ENCODE results near the gene TM9SF3. TPM values are rescaled to one million over a fixed set of nuclear protein-coding genes. Genes with fewer than 3 reads are reported as not detected.

The TM9SF3 gene
- polyA plus RNA-seq, 2 of the 4 experiments (the other 2 are of a cell fraction), result 92.9 to 138 TPM

- DNase-seq (ENCODE audit: low read depth in 1 of 2, low spot score in 1 of 2), result no peak
- Histone ChIP-seq H3K27ac (no peak overlapping the region), H3K4me1 (peaks cover under 1% of the 10 kb centered on the region; the same call in 1 of the 3 replicates), H3K4me3 (no peak overlapping the region), H3K4me2 (no peak overlapping the region), H3K9me3 (no peaks in the 10 kb centered on the region)
- no peak for ATAC-seq
- TF ChIP-seq HDAC2 (IDR thresholded peaks at IDR 0.05), result no peak
- no peak for TF ChIP-seq E2F6 (IDR thresholded peaks at IDR 0.05; ENCODE audit: borderline replicate concordance, low read depth)
- no peak for TF ChIP-seq SREBF2 (IDR thresholded peaks at IDR 0.05)
- TF ChIP-seq MYC (IDR thresholded peaks at IDR 0.05; ENCODE audit: borderline replicate concordance, low read length), result no peak
- TF ChIP-seq PBX3 (IDR thresholded peaks at IDR 0.05), result no peak
- TF ChIP-seq FOXS1 (CRISPR knock-in tag; IDR thresholded peaks at IDR 0.05), result no peak
- no peak for TF ChIP-seq CHD4 (IDR thresholded peaks at IDR 0.05; ENCODE audit: borderline replicate concordance)
- TF ChIP-seq NPAS2 (CRISPR knock-in tag; IDR thresholded peaks at IDR 0.05; ENCODE audit: borderline replicate concordance), result no peak
- TF ChIP-seq JUN (IDR thresholded peaks at IDR 0.05), result no peak
- TF ChIP-seq RAD21 (conservative IDR thresholded peaks at IDR 0.05 in 1 of 2, IDR thresholded peaks at IDR 0.05 in 1 of 2), result no peak
- POLR2A ChIA-PET, result no interaction called here
- FAIRE-seq, result no peak
- 31% methylated on average over 3 of the region's 3 CpGs for WGBS (ENCODE audit: missing lambda C conversion rate)
- CTCF ChIA-PET, result interaction anchor here (1.9 to 7.5 kb wide), 6 partner anchors 8 to 134 kb away, joined by 4 to 62 read pairs (median 26); no protein-coding TSS in a partner anchor
Measured at GRCh38 chr10:96509017-96509641, 77.7 kb downstream of the TM9SF3 start.

- Histone ChIP-seq H3K4me3 (no peak overlapping the region), H3K4me1 (no peaks in the 10 kb centered on the region), H3K27ac (no peak overlapping the region), H3K4me2 (no peak overlapping the region), H3K9me3 (no peaks in the 10 kb centered on the region)
- FAIRE-seq (no peak), ATAC-seq (no peak), DNase-seq (ENCODE audit: low read depth in 1 of 2, low spot score in 1 of 2) (no peak)
- CTCF ChIA-PET, result interaction anchor here (2.9 kb wide), 1 partner anchor 132 kb away, joined by 9 read pairs; no protein-coding TSS in a partner anchor
- WGBS (ENCODE audit: missing lambda C conversion rate), result 50% methylated on average over 2 of the region's 2 CpGs
- POLR2A ChIA-PET, result no interaction called here
- TF ChIP-seq HMGXB4 (CRISPR knock-in tag; IDR thresholded peaks at IDR 0.05; ENCODE audit: borderline replicate concordance) (no peak), ZFP36 (IDR thresholded peaks at IDR 0.05; ENCODE audit: borderline replicate concordance, partially characterized antibody) (no peak), CHD4 (IDR thresholded peaks at IDR 0.05; ENCODE audit: borderline replicate concordance) (no peak), EP300 (IDR thresholded peaks at IDR 0.05) (no peak), BHLHE40 (IDR thresholded peaks at IDR 0.05; ENCODE audit: low read depth, low read length) (no peak), ESRRA (IDR thresholded peaks at IDR 0.05; ENCODE audit: borderline replicate concordance, low read length) (no peak), CBX8 (IDR thresholded peaks at IDR 0.05) (no peak), SREBF2 (IDR thresholded peaks at IDR 0.05) (no peak), KDM1A (IDR thresholded peaks at IDR 0.05; ENCODE audit: low read depth) (no peak), ZSCAN20 (CRISPR knock-in tag; IDR thresholded peaks at IDR 0.05) (no peak), HOXB5 (CRISPR knock-in tag; IDR thresholded peaks at IDR 0.05) (no peak), JUN (IDR thresholded peaks at IDR 0.05) (no peak), POLR2A (IDR thresholded peaks at IDR 0.05; ENCODE audit: low read length) (no peak), SMC3 (IDR thresholded peaks at IDR 0.05) (no peak), HES2 (IDR thresholded peaks at IDR 0.05) (no peak), RNF2 (IDR thresholded peaks at IDR 0.05; ENCODE audit: borderline replicate concordance, low read depth) (no peak), FOSL2 (IDR thresholded peaks at IDR 0.05) (no peak), FOSL2 (CRISPR knock-in tag; IDR thresholded peaks at IDR 0.05) (no peak), HEYL (CRISPR knock-in tag; IDR thresholded peaks at IDR 0.05) (no peak)
Measured at GRCh38 chr10:96507044-96507443, 79.8 kb downstream of the TM9SF3 start.
